Measurements from ENCODE around the gene ATG16L1. TPM values are rescaled to one million over a fixed set of nuclear protein-coding genes. Genes with fewer than 3 reads are reported as not detected.

ATG16L1 gene
- total RNA-seq, 1 experiment from 2014 or later, result 42.0 TPM

DNA sequence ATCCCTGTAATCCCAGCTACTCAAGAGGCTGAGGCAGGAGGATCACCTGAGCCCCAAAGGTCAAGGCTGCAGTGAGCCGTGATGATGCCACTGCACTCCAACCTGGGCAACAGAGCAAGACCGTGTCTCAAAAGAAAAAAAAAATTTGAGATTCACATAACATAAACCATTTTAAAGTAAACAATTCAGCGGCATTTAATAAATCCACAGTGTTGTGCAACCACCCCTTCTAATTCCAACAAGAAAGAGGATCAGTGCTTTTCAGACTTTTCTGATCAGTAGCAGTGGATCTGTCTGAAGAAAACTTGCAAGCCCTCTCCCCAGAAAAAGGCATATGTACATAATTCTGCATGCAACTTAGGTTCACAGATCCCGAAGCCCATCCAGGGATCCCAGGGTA is 48.9 kb downstream of the ATG16L1 start:
- Mint-ChIP-seq H3K9me3 (no peaks in the 10 kb centered on the region), H3K27me3 (ENCODE audit: low read depth) (no peaks in the 10 kb centered on the region), H3K4me1 (peaks cover 11 to 12% of the 10 kb centered on the region in 2 experiments), H3K4me3 (no peak overlapping the region), H3K36me3 (ENCODE audit: insufficient read depth in 1 of 3, low read depth in 3 of 3) (peaks cover 3 to 11% (median 9%) of the 10 kb centered on the region in 3 experiments; a peak in 6 of 7 replicates), H3K27ac (no peak overlapping the region; a peak in 1 of 7 replicates)
- Histone ChIP-seq H3K4ac (ENCODE audit: low read depth, low read length) (no peak overlapping the region), H3K56ac (ENCODE audit: insufficient read length, low read depth, low read length) (no peak overlapping the region), H3K9ac (ENCODE audit: extremely low read depth, insufficient read length, low read length) (no peak overlapping the region), H2BK120ac (ENCODE audit: low read depth, low read length, poor library complexity, severe bottlenecking) (no peak overlapping the region), H3K23me2 (ENCODE audit: insufficient read length, low read depth, low read length, poor library complexity, severe bottlenecking) (no peaks in the 10 kb centered on the region), H2BK20ac (ENCODE audit: low read depth, low read length, poor library complexity, severe bottlenecking) (no peak overlapping the region), H3K27ac (ENCODE audit: insufficient read length, low read depth, low read length) (no peak overlapping the region), H3K79me2 (ENCODE audit: insufficient read depth, low read length) (no peaks in the 10 kb centered on the region), H3T11ph (ENCODE audit: low read length) (no peak overlapping the region), H3K79me1 (ENCODE audit: insufficient read depth, low read depth, low read length, poor library complexity, severe bottlenecking) (no peaks in the 10 kb centered on the region), H2BK12ac (ENCODE audit: insufficient read length, low read depth, low read length) (no peak overlapping the region), H3K14ac (ENCODE audit: insufficient read depth, low read length) (no peak overlapping the region), H2AK5ac (ENCODE audit: insufficient read length, low read length) (no peak overlapping the region), H3K9me3 (ENCODE audit: control insufficient read depth, low read depth, low read length) (no peaks in the 10 kb centered on the region), H4K91ac (ENCODE audit: insufficient read length, low read depth, low read length) (no peak overlapping the region), H3K4me2 (ENCODE audit: insufficient read depth, insufficient read length, low read length) (no peak overlapping the region), H3K18ac (ENCODE audit: insufficient read length, low read depth, low read length) (no peak overlapping the region), H2AFZ (ENCODE audit: low read length) (no peak overlapping the region), H4K20me1 (ENCODE audit: control insufficient read depth, insufficient read depth, insufficient read length) (no peaks in the 10 kb centered on the region), H3K23ac (ENCODE audit: insufficient read length, low read depth, low read length) (no peak overlapping the region), H3K27me3 (ENCODE audit: insufficient read depth, low read length) (no peaks in the 10 kb centered on the region), H4K8ac (replicated peaks; ENCODE audit: insufficient read length, low read depth, low read length) (no peak overlapping the region), H4K5ac (ENCODE audit: insufficient read length, low read depth, low read length) (no peak overlapping the region), H3K4me1 (ENCODE audit: insufficient read depth, low read length) (no peaks in the 10 kb centered on the region; the same call in 1 of the 2 replicates), H2BK15ac (ENCODE audit: low read depth, low read length) (no peak overlapping the region), H2BK5ac (ENCODE audit: insufficient read length, low read length) (no peak overlapping the region)
- WGBS (ENCODE audit: extremely low coverage, insufficient read length, low lambda C conversion rate), result no CpG with 5 or more reads among the region's 4 CpGs
- TF ChIP-seq, protein P1, sequence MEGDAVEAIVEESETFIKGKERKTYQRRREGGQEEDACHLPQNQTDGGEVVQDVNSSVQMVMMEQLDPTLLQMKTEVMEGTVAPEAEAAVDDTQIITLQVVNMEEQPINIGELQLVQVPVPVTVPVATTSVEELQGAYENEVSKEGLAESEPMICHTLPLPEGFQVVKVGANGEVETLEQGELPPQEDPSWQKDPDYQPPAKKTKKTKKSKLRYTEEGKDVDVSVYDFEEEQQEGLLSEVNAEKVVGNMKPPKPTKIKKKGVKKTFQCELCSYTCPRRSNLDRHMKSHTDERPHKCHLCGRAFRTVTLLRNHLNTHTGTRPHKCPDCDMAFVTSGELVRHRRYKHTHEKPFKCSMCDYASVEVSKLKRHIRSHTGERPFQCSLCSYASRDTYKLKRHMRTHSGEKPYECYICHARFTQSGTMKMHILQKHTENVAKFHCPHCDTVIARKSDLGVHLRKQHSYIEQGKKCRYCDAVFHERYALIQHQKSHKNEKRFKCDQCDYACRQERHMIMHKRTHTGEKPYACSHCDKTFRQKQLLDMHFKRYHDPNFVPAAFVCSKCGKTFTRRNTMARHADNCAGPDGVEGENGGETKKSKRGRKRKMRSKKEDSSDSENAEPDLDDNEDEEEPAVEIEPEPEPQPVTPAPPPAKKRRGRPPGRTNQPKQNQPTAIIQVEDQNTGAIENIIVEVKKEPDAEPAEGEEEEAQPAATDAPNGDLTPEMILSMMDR (conservative IDR thresholded peaks at IDR 0.05), result no peak
- no peak for DNase-seq

Measured in H9 (cell line).